ENCODE data around the gene HTRA2. TPM values are rescaled to one million over a fixed set of nuclear protein-coding genes. Genes with fewer than 3 reads are reported as not detected.

The HTRA2 gene
- total RNA-seq, 1 experiment from 2014 or later = 70.3 TPM

Other genes with a start within 250 kb of the HTRA2 start
- 0.10 TPM in 1 of 2 replicates, not detected in the other for gene SLC4A5, start 186.5 kb upstream of the HTRA2 start, total RNA-seq (2014; rRNA removed; shearing (Covaris generic))
- gene DCTN1, start 149.6 kb upstream of the HTRA2 start, total RNA-seq (2014; rRNA removed; shearing (Covaris generic)) = 88.8 and 93.3 TPM in 2 replicates
- gene C2orf81, start 108.3 kb upstream of the HTRA2 start, total RNA-seq (2014; rRNA removed; shearing (Covaris generic)) = 1.2 and 1.3 TPM in 2 replicates
- gene WDR54, start 108.2 kb upstream of the HTRA2 start, total RNA-seq (2014; rRNA removed; shearing (Covaris generic)) = 119 and 120 TPM in 2 replicates
- gene RTKN, start 88.0 kb upstream of the HTRA2 start, total RNA-seq (2014; rRNA removed; shearing (Covaris generic)) = 15.1 and 17.7 TPM in 2 replicates
- gene INO80B, start 74.8 kb upstream of the HTRA2 start, total RNA-seq (2014; rRNA removed; shearing (Covaris generic)) = 15.5 and 27.3 TPM in 2 replicates
- gene WBP1, start 71.5 kb upstream of the HTRA2 start, total RNA-seq (2014; rRNA removed; shearing (Covaris generic)) = 66.5 and 70.5 TPM in 2 replicates
- 41.0 and 44.6 TPM in 2 replicates for gene MOGS, start 64.6 kb upstream of the HTRA2 start, total RNA-seq (2014; rRNA removed; shearing (Covaris generic))
- gene MRPL53, start 57.3 kb upstream of the HTRA2 start, total RNA-seq (2014; rRNA removed; shearing (Covaris generic)) = 86.4 and 95.5 TPM in 2 replicates
- 12.3 and 14.3 TPM in 2 replicates for gene CCDC142, start 46.9 kb upstream of the HTRA2 start, total RNA-seq (2014; rRNA removed; shearing (Covaris generic))
- gene TTC31, start 46.9 kb upstream of the HTRA2 start, total RNA-seq (2014; rRNA removed; shearing (Covaris generic)) = 17.3 and 17.5 TPM in 2 replicates
- 6.7 and 10.6 TPM in 2 replicates for gene LBX2, start 30.3 kb upstream of the HTRA2 start, total RNA-seq (2014; rRNA removed; shearing (Covaris generic))
- gene PCGF1, start 22.2 kb upstream of the HTRA2 start, total RNA-seq (2014; rRNA removed; shearing (Covaris generic)) = 42.3 and 44.7 TPM in 2 replicates
- gene TLX2, start 15.5 kb upstream of the HTRA2 start, total RNA-seq (2014; rRNA removed; shearing (Covaris generic)) = 4.2 and 5.5 TPM in 2 replicates
- gene DQX1, start 3.7 kb upstream of the HTRA2 start, total RNA-seq (2014; rRNA removed; shearing (Covaris generic)) = 0.20 and 0.36 TPM in 2 replicates
- 132 and 144 TPM in 2 replicates for gene AUP1, start 227 bp upstream of the HTRA2 start, total RNA-seq (2014; rRNA removed; shearing (Covaris generic))
- gene LOXL3, start 24.0 kb downstream of the HTRA2 start, total RNA-seq (2014; rRNA removed; shearing (Covaris generic)) = 93.6 and 108 TPM in 2 replicates
- 1.8 and 3.1 TPM in 2 replicates for gene DOK1, start 24.8 kb downstream of the HTRA2 start, total RNA-seq (2014; rRNA removed; shearing (Covaris generic))
- 0.36 TPM in 1 of 2 replicates, not detected in the other for gene M1AP, start 118.4 kb downstream of the HTRA2 start, total RNA-seq (2014; rRNA removed; shearing (Covaris generic))
- gene SEMA4F, start 124.3 kb downstream of the HTRA2 start, total RNA-seq (2014; rRNA removed; shearing (Covaris generic)) = 6.4 and 7.1 TPM in 2 replicates